Measurements from ENCODE around the gene FGF12. TPM values are rescaled to one million over a fixed set of nuclear protein-coding genes. Genes with fewer than 3 reads are reported as not detected.

FGF12 gene
- total and polyA plus RNA-seq, 2 donors (not counting 1 experiment from before 2014, with no cell fraction given), result 0.17 TPM; not detected in 1

DNA sequence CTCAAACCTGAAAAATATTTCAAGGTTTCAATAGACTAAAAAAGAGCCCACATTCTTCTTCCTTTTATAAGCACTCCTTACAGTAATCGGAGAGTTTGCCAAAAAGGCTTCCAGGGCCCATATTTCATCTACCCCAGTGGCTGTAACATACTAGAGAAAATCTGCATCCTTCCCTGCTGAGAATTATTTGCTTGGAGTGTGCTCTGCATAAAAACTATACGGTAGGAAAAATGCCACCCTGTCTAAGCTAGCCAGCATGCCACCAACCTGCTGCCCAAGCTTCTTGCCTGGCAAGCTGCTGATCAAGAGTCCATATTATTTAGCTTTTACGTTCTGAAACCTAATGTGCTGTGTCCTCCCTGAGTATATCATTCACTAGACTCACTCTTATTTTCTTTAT lies 107.1 kb downstream of the FGF12 start:
- H3K9ac ChIP-seq (ENCODE audit: insufficient read depth, low read length), result no peak overlapping the region
- H3K4me3 ChIP-seq (replicated peaks in 1 of 4; ENCODE audit: control extremely low read depth in 1 of 4, insufficient read depth in 1 of 4, low read depth in 3 of 4, low read length in 4 of 4), result no peak overlapping the region
- no peaks in the 10 kb centered on the region for H3K27me3 ChIP-seq (ENCODE audit: control insufficient read depth, insufficient read depth, low read length)
- H3K36me3 ChIP-seq (ENCODE audit: control insufficient read depth, insufficient read depth, low read length), result no peaks in the 10 kb centered on the region
- H3K79me2 ChIP-seq (ENCODE audit: control insufficient read depth, insufficient read depth, low read length), result no peaks in the 10 kb centered on the region
- H3K4me1 ChIP-seq (ENCODE audit: control insufficient read depth, extremely low read depth, insufficient read depth, low read length), result no peaks in the 10 kb centered on the region
- no peaks in the 10 kb centered on the region for H3K9me3 ChIP-seq (ENCODE audit: control insufficient read depth, insufficient read depth, low read depth, low read length)
- no peak for DNase-seq (ENCODE audit: low read depth in 2 of 2)
- no peak overlapping the region for H2AFZ ChIP-seq (ENCODE audit: low read length)
- H4K20me1 ChIP-seq (ENCODE audit: control insufficient read depth, extremely low read depth, insufficient read depth, low read length), result no peaks in the 10 kb centered on the region
- TF ChIP-seq, protein P1, sequence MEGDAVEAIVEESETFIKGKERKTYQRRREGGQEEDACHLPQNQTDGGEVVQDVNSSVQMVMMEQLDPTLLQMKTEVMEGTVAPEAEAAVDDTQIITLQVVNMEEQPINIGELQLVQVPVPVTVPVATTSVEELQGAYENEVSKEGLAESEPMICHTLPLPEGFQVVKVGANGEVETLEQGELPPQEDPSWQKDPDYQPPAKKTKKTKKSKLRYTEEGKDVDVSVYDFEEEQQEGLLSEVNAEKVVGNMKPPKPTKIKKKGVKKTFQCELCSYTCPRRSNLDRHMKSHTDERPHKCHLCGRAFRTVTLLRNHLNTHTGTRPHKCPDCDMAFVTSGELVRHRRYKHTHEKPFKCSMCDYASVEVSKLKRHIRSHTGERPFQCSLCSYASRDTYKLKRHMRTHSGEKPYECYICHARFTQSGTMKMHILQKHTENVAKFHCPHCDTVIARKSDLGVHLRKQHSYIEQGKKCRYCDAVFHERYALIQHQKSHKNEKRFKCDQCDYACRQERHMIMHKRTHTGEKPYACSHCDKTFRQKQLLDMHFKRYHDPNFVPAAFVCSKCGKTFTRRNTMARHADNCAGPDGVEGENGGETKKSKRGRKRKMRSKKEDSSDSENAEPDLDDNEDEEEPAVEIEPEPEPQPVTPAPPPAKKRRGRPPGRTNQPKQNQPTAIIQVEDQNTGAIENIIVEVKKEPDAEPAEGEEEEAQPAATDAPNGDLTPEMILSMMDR (conservative IDR thresholded peaks at IDR 0.05 in 1 of 2, IDR thresholded peaks at IDR 0.05 in 1 of 2; ENCODE audit: low read depth in 1 of 2, low read length in 2 of 2), result no peak
- no peak for TF ChIP-seq EZH2 (IDR thresholded peaks at IDR 0.05; ENCODE audit: low read length, missing control alignments)
- H3K27ac ChIP-seq (ENCODE audit: insufficient read depth, low read length), result no peak overlapping the region
- H3K4me2 ChIP-seq (ENCODE audit: extremely low read depth, insufficient read depth, low read length), result no peak overlapping the region

DNA sequence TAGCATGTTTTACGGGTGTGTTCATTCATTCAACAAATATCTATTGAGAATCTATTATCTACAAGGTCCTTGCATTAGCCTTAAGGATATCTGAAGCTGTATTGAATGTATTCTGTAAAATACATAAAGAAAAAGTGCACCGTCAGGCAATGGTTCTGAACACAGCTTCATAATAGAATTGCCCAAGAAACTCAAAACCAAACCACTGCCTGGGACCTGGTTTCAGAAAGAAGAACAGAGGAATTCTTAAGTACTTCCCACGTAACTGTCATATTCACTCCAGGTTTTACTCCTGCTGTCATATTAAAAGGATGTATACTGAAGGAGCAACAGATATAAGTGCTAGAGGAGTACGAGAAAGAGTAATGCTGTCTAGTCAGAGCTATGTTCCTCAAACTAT lies 115.9 kb downstream of the FGF12 start:
- Histone ChIP-seq H3K79me2 (ENCODE audit: control insufficient read depth, insufficient read depth, low read length) (no peaks in the 10 kb centered on the region), H3K9ac (ENCODE audit: insufficient read depth, low read length) (no peak overlapping the region), H3K27me3 (ENCODE audit: control insufficient read depth, insufficient read depth, low read length) (no peaks in the 10 kb centered on the region), H3K36me3 (ENCODE audit: control insufficient read depth, insufficient read depth, low read length) (no peaks in the 10 kb centered on the region), H4K20me1 (ENCODE audit: control insufficient read depth, extremely low read depth, insufficient read depth, low read length) (no peaks in the 10 kb centered on the region), H2AFZ (ENCODE audit: low read length) (no peak overlapping the region), H3K4me2 (ENCODE audit: extremely low read depth, insufficient read depth, low read length) (no peak overlapping the region), H3K9me3 (ENCODE audit: control insufficient read depth, insufficient read depth, low read depth, low read length) (no peaks in the 10 kb centered on the region), H3K4me3 (replicated peaks in 1 of 4; ENCODE audit: control extremely low read depth in 1 of 4, insufficient read depth in 1 of 4, low read depth in 3 of 4, low read length in 4 of 4) (no peak overlapping the region), H3K4me1 (ENCODE audit: control insufficient read depth, extremely low read depth, insufficient read depth, low read length) (no peaks in the 10 kb centered on the region), H3K27ac (ENCODE audit: insufficient read depth, low read length) (no peak overlapping the region)
- TF ChIP-seq, protein P1 (conservative IDR thresholded peaks at IDR 0.05 in 1 of 2, IDR thresholded peaks at IDR 0.05 in 1 of 2; ENCODE audit: low read depth in 1 of 2, low read length in 2 of 2), result no peak
- TF ChIP-seq EZH2 (IDR thresholded peaks at IDR 0.05; ENCODE audit: low read length, missing control alignments), result no peak
- no peak for DNase-seq (ENCODE audit: low read depth in 2 of 2)

DNA sequence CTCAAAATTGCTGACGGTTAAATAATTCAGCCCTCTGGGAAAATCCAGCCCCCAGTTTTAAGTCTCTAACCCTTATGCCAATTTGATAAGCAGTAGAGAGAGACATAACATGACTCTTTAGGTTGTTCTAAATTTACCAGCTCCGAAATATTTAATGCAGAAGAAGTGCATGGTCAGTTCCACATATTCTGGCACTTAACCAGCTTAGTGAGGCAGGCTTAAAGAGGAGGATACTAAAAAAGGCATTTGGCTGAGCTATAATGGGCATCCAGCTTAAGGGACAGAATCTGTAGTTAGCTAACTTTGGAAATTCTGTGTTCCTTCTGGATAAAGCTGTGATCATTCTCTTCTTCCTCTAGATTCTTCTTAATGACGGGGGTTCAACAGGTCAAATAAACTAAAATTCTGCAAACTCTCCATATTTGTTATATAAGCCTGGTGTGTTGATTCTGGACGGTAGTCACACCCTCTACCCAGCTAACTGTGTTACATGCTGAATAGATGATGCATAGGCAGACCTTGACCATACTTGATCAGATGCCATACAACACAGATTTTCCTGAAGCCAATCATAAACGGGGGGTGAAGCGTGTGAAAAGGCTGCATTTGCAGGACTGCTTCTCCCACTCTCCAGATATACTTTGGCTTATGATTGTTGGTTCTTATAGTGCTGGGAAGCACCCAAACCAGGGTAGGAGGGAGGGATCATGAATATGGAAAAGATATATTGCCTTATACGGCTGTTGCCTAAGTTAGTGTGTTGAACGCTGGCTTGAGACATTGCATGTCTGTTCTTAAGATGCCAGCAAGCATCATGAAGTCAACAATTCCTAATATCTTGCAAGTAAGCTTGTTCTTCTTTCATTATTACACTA lies 118.4 kb downstream of the FGF12 start:
- no peak for TF ChIP-seq EZH2 (IDR thresholded peaks at IDR 0.05; ENCODE audit: low read length, missing control alignments)
- TF ChIP-seq, protein P1 (conservative IDR thresholded peaks at IDR 0.05 in 1 of 2, IDR thresholded peaks at IDR 0.05 in 1 of 2; ENCODE audit: low read depth in 1 of 2, low read length in 2 of 2), result no peak

More for the DNA sequence above, 118.4 kb downstream of the FGF12 start:
- DNase-seq (ENCODE audit: low read depth in 2 of 2), result no peak
- Histone ChIP-seq H3K27me3 (ENCODE audit: control insufficient read depth, insufficient read depth, low read length) (no peaks in the 10 kb centered on the region), H3K27ac (ENCODE audit: insufficient read depth, low read length) (no peak overlapping the region), H3K36me3 (ENCODE audit: control insufficient read depth, insufficient read depth, low read length) (no peaks in the 10 kb centered on the region), H4K20me1 (ENCODE audit: control insufficient read depth, extremely low read depth, insufficient read depth, low read length) (no peaks in the 10 kb centered on the region), H3K9me3 (ENCODE audit: control insufficient read depth, insufficient read depth, low read depth, low read length) (no peaks in the 10 kb centered on the region), H3K4me2 (ENCODE audit: extremely low read depth, insufficient read depth, low read length) (no peak overlapping the region), H3K79me2 (ENCODE audit: control insufficient read depth, insufficient read depth, low read length) (no peaks in the 10 kb centered on the region), H3K4me3 (replicated peaks in 1 of 4; ENCODE audit: control extremely low read depth in 1 of 4, insufficient read depth in 1 of 4, low read depth in 3 of 4, low read length in 4 of 4) (no peak overlapping the region), H2AFZ (ENCODE audit: low read length) (no peak overlapping the region), H3K4me1 (ENCODE audit: control insufficient read depth, extremely low read depth, insufficient read depth, low read length) (no peaks in the 10 kb centered on the region), H3K9ac (ENCODE audit: insufficient read depth, low read length) (no peak overlapping the region)
